SK-N-MC (cell line): ENCODE results near the gene RNLS.

Experiments
- DNase-seq: peaks from one replicate; pipeline ENCODE4 v3.0.0-alpha.2; 2011; ENCODE audit warnings: low read depth, low spot score
- H3K27ac ChIP-seq: fragments of 200-600 bp; sonication (generic); 2 replicates; pipeline ENCODE4 v1.5.1; 2016; ENCODE audit warnings: mixed run types
- H3K36me3 ChIP-seq: fragments of 200-600 bp; sonication (generic); 2 replicates; pipeline ENCODE4 v1.6.1; 2017; ENCODE audit warnings: antibody characterized with exemption, low read length, mixed read lengths; ENCODE audit not compliant: insufficient read depth
- H3K4me3 ChIP-seq: fragments of 200-600 bp; sonication (generic); 2 replicates; pipeline ENCODE4 v1.5.1; 2016
- H3K9ac ChIP-seq: fragments of 200-600 bp; sonication (generic); 2 replicates; pipeline ENCODE4 v1.8.0; 2017; ENCODE audit warnings: mixed run types, mixed read lengths; ENCODE audit not compliant: insufficient read length
- H3K9me3 ChIP-seq: fragments of 200-600 bp; sonication (generic); 2 replicates; pipeline ENCODE4 v1.6.1; 2017; ENCODE audit warnings: low read depth, mild to moderate bottlenecking, antibody characterized with exemption, low read length, moderate library complexity, mixed read lengths
- EZH2 ChIP-seq: fragments of 200-600 bp; sonication (generic); IDR thresholded peaks from one replicate; pipeline ENCODE4 v1.6.1; 2017; ENCODE audit warnings: antibody characterized with exemption
- FOXP2 ChIP-seq: optimal IDR thresholded peaks from 2 replicates; pipeline ENCODE3; 2011; ENCODE audit warnings: mild to moderate bottlenecking, moderate library complexity; ENCODE audit not compliant: insufficient read depth; ENCODE audit errors: extremely low read length, control extremely low read depth
- POLR2AphosphoS5 ChIP-seq: IDR thresholded peaks from 2 replicates; pipeline ENCODE4 v1.6.1; 2012; ENCODE audit warnings: mild to moderate bottlenecking, low read depth, low read length, borderline replicate concordance

RNLS gene

DNA sequence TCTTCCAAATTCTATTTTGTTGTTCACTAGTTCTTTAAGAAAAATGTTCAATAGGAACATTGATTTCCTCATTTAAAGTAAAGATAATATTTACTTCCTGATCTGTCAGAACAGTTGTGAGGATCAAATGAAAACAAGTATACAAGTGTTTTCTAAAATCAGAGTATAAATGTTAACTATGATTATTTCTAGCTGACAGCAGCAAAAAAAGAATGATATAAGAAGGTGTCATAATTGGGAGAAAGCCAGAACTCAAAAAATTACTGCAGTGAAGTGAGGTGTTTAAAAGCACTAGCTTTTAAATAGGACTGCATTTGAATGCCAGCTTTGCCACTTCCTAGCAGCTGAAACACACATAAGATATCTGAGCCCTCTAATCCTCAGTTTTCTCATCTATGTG, 283.3 kb downstream of the RNLS start:
- Histone ChIP-seq H3K9ac (no peak overlapping the region), H3K4me3 (no peak overlapping the region), H3K27ac (no peak overlapping the region), H3K36me3 (no peaks in the 10 kb centered on the region), H3K9me3 (no peaks in the 10 kb centered on the region)
- DNase-seq, result no peak
- TF ChIP-seq FOXP2, result no peak
- TF ChIP-seq POLR2AphosphoS5, result no peak
- no peak for TF ChIP-seq EZH2

DNA sequence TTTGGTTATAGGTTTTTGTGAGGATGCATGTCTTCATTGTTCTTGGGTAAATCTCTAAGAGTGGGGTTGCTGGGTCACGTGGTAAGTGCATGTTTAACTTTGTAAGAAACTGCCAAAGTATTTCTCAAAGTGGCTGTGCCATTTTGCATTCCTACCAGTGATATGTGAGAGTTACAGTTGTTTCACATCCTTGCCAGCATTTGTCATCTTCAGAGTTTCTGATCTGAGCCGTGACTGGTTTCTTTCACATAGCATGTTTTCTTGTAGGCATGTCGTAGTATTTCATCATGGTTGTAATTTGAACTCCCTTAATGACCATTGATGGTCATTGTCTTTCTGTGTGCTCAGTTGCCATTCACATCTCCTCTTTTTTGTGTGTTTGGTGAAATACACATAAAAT, 286.0 kb downstream of the RNLS start:
- TF ChIP-seq EZH2 (no peak), FOXP2 (no peak), POLR2AphosphoS5 (no peak)
- Histone ChIP-seq H3K36me3 (no peaks in the 10 kb centered on the region), H3K4me3 (no peak overlapping the region), H3K27ac (no peak overlapping the region), H3K9me3 (no peaks in the 10 kb centered on the region), H3K9ac (no peak overlapping the region)
- no peak for DNase-seq

DNA sequence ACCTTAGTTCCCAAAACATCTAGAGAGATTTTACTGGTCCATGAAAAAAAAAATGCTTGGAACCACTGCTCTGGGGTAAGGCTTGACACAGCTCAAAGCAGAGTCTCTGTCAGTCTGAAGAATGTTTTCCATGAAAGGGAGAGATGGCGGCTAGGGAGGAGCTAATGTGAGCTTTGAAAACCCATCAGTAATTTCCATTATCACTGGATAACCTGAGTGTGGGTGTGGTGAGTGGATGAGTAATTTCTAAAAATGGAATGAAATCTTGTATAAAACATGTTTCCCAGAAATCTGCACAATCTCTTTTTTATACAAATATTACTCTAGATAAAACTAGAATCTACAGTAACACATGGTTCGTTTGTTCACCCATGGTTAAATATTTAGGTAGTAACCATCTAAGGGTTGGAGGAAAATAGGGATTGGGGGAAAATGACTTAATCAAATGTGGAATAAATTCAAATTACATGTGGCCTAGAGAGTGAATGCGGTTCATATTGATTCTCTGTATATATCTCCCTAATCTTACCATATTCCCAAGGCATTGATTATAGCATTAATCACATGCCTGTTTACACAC, 289.4 kb downstream of the RNLS start:
- TF ChIP-seq EZH2 (no peak), FOXP2 (no peak), POLR2AphosphoS5 (no peak)
- Histone ChIP-seq H3K9ac (no peak overlapping the region), H3K36me3 (no peaks in the 10 kb centered on the region), H3K4me3 (no peak overlapping the region), H3K9me3 (no peaks in the 10 kb centered on the region), H3K27ac (no peak overlapping the region)
- no peak for DNase-seq

DNA sequence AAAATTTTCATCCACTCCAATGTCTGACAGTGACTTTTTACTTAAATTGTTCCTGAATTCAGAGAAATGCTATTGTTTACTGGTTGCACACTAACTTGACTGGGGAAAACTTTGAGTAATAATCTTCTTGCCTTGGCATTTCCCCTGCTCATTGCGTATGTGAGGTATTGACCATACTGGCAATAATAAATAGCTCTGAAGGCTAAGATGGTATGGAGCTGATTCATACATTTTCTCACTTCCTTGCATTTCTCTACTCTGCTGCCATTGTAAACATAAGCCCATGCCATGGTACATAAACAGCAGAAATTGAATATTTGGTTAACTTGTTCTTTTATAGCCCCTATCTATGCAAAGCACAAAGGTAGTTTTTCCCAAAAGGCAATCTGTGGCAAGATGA, 290.0 kb downstream of the RNLS start:
- no peak for TF ChIP-seq FOXP2
- no peak for TF ChIP-seq EZH2
- TF ChIP-seq POLR2AphosphoS5, result no peak
- no peak overlapping the region for H3K9ac ChIP-seq
- H3K27ac ChIP-seq, result no peak overlapping the region
- no peaks in the 10 kb centered on the region for H3K9me3 ChIP-seq
- no peak overlapping the region for H3K4me3 ChIP-seq
- no peak for DNase-seq
- H3K36me3 ChIP-seq, result no peaks in the 10 kb centered on the region

DNA sequence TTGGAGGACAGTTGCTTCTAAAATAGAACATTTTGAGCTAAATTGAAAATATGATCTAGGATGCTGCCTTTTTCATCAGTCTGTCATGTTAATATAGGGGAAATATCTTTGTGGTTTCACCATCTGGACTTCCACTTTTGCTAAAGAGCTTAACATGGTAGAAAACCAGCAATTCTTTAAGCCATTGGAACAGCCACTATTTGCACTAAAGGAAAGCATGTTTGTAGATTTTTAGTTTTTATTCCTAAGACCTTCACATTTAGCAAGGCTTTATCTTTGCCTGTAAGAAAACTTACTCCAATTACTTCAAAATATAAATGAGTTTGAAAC, 291.0 kb downstream of the RNLS start:
- TF ChIP-seq POLR2AphosphoS5 (no peak), FOXP2 (no peak), EZH2 (no peak)
- Histone ChIP-seq H3K36me3 (no peaks in the 10 kb centered on the region), H3K4me3 (no peak overlapping the region), H3K9me3 (no peaks in the 10 kb centered on the region), H3K9ac (no peak overlapping the region), H3K27ac (no peak overlapping the region)
- DNase-seq, result no peak

DNA sequence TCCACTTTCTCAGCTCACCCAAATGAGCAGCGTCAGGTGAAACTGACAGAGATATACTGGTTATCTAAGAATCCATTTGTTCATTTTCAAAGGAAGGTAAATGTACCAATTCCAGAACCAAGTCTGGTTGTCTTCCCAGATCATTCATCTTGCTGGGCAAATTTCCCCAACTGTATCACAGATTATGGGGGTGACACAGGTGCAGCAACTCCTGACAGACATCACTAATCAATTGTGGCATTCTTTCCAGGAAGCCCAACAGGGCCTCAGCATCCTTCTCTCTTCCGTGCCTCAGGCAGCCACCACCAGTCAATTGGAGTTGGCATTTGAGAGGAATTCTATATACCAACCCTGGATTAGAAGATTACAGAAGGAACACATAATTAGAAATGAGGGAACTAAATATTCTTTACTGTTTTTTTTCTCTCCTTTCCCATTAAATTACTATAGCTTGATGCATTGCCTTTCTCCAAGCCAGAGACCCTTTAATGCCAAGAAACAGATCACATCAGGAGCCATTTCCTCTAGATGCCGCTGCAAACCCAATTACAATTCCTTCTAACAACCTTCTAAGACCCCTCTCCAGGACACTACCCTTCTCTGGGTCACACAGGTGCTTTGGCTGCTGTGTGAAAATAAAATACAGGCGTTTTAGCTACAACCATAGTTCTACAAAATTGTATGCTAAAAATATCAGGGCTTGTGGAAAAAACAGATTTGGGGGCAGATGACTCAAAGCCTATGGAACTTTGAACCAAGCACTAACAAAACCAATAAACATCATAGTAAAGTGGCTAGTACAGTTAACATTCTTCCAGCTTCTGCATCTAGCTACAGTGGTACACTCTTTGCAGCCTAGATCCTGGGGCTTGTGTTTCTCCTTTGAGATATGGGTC, 291.6 kb downstream of the RNLS start:
- Histone ChIP-seq H3K36me3 (no peaks in the 10 kb centered on the region), H3K9ac (no peak overlapping the region), H3K9me3 (no peaks in the 10 kb centered on the region), H3K4me3 (no peak overlapping the region), H3K27ac (no peak overlapping the region)
- TF ChIP-seq POLR2AphosphoS5, result no peak
- no peak for TF ChIP-seq EZH2
- no peak for TF ChIP-seq FOXP2
- DNase-seq, result no peak

GRCh38 chr10:88289342-88289741, 293.8 kb downstream of the RNLS start:
- Histone ChIP-seq H3K9me3 (no peaks in the 10 kb centered on the region), H3K4me3 (no peak overlapping the region), H3K9ac (no peak overlapping the region), H3K27ac (no peak overlapping the region), H3K36me3 (no peaks in the 10 kb centered on the region)
- no peak for DNase-seq
- no peak for TF ChIP-seq FOXP2
- TF ChIP-seq EZH2, result no peak
- TF ChIP-seq POLR2AphosphoS5, result no peak

DNA sequence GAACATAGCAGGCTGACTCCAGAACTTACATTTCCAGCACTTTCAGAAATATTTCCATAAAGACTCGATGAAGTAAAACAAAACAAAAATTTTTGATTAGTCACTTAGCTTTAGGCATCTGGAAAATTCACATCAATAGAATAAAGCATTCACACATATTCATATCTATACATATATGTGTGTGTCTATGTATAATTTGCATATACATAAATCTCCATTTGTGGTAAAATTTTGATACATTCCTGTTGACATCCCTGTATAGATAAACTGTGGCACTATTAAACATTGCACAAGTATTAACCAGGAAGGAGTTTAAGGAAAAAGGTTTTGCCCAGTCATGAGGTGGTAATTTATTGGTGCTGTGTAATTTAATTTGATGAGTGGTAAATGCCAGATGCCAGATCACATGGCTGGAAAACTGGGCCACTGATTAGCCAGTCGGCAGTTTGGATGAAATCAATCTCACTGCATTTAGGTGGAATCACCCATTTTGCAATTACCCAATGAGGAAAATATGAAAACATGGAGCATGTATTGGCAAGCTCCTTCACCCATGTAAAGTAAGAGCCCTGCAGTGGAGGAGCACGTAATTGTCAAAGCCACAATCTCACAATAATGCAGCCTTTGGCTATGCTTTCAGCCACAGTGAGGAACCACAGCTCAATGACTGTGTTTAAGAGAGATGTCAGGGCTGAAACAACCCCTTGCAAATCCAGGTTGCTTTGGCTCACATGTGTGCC, 294.6 kb downstream of the RNLS start:
- TF ChIP-seq POLR2AphosphoS5 (no peak), FOXP2 (no peak), EZH2 (no peak)
- DNase-seq, result no peak
- Histone ChIP-seq H3K9me3 (no peaks in the 10 kb centered on the region), H3K9ac (no peak overlapping the region), H3K4me3 (no peak overlapping the region), H3K36me3 (no peaks in the 10 kb centered on the region), H3K27ac (no peak overlapping the region)
